Measurements from ENCODE around the gene SLX9.
"Not testable (repeated sequence)": the region's sequence is repeated elsewhere in the genome, so short reads cannot be mapped to it uniquely, and the experiment has no call there.

Gene SLX9

GRCh38 chr21:45022736-45023135, 82.9 kb downstream of the SLX9 start:
- DNase-seq, result no peak

DNA sequence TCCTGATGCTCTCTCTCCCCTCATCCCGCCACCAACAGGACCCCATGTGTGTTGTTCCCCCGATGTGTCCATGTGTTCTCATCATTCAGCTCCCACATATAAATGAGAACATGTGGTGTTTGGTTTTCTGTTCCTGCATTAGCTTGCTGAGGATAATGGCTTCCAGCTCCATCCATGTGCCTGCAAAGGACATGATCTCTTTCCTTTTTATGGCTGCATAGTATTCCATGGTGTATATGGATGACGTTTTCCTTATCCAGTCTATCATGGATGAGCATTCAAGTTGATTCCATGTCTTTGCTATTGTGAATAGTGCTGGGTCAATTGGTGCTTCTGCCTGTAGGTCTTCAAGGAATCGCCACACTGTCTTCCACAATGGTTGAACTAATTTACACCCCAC, 84.7 kb downstream of the SLX9 start:
- DNase-seq, result not testable (repeated sequence)

- no peak for DNase-seq
Observed at GRCh38 chr21:45026066-45026745, 86.4 kb downstream of the SLX9 start.

All from NCI-H2171 (cell line).